ENCODE measurements around the gene KICS2. TPM values are rescaled to one million over a fixed set of nuclear protein-coding genes. Genes with fewer than 3 reads are reported as not detected.

The KICS2 gene
- total RNA-seq, 2 experiments from 2014 or later, result 15.1 to 16.6 TPM

GRCh38 chr12:64243809-64244208 is 21.7 kb upstream of the KICS2 start:
- Mint-ChIP-seq H3K27me3 (no peaks in the 10 kb centered on the region), H3K4me1 (no peaks in the 10 kb centered on the region), H3K36me3 (ENCODE audit: low read depth) (no peaks in the 10 kb centered on the region), H3K9me3 (ENCODE audit: low read depth) (no peaks in the 10 kb centered on the region), H3K27ac (no peak overlapping the region), H3K4me3 (no peak overlapping the region)
- POLR2A ChIA-PET, result interaction anchor here (0.6 kb wide), 1 partner anchor 269 kb away, joined by 4 read pairs; no protein-coding TSS in a partner anchor
- CTCF ChIA-PET, result interaction anchor here (0.6 to 0.7 kb wide), 2 partner anchors 407 to 1152 kb away, joined by 3 read pairs; no protein-coding TSS in a partner anchor
- intact Hi-C loops (cut with DNase I, micrococcal nuclease), result no loop called here
- DNase-seq, result no peak
- no peak for ATAC-seq

DNA sequence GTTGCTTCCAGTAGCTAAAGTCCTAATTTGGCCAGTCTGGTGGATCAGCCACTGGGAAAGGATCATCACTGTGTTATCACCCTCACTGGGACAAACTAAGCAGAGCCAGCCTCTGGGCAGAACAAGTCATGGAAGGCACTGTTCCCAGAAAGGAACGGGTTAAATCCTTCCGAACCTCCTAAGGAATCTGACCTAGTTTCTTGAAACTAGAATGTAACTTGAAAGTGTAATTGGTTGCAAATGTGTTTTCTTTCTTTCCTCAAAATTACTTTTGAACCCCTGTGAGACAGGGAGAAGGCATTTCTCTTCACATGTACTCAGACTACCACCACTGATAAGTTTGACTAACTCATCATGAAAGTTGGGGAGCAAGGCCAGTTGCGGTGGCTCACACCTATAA is 18.7 kb upstream of the KICS2 start:
- Mint-ChIP-seq H3K4me3 (no peak overlapping the region), H3K9me3 (ENCODE audit: low read depth) (no peaks in the 10 kb centered on the region), H3K27ac (no peak overlapping the region), H3K27me3 (no peaks in the 10 kb centered on the region), H3K36me3 (ENCODE audit: low read depth) (no peaks in the 10 kb centered on the region), H3K4me1 (no peaks in the 10 kb centered on the region)
- DNase-seq (no peak), ATAC-seq (no peak)
- intact Hi-C loops (cut with DNase I, micrococcal nuclease), result no loop called here
- CTCF ChIA-PET, result no interaction called here
- POLR2A ChIA-PET, result no interaction called here

DNA sequence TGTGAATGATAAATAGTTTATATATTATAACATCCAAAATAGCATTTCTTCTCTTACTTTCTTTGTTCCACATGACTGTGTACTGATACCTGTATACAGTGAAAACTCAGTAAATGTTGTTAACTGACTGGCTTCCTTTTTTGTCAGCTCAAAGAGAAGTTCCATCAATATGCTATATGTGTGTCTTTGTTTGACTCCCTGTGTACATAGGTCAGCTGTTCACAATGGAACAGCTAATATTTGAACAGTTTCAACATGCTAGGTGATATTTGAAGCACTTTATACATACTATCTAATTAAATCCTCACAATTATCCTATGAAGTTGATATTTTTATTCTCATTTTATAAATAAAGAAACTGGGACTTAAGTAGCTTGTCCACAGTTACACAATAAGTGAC is 15.3 kb upstream of the KICS2 start:
- ChIA-PET POLR2A (no interaction called here), CTCF (interaction anchor here (0.8 to 1.6 kb wide), 3 partner anchors 19 to 559 kb away, joined by 3 to 4 read pairs (median 3); no protein-coding TSS in a partner anchor)
- H3K27me3 Mint-ChIP-seq, result peaks cover 3% of the 10 kb centered on the region
- no peak for DNase-seq
- H3K4me1 Mint-ChIP-seq, result no peaks in the 10 kb centered on the region
- H3K36me3 Mint-ChIP-seq (ENCODE audit: low read depth), result no peaks in the 10 kb centered on the region
- intact Hi-C loops (cut with DNase I, micrococcal nuclease), result no loop called here
- H3K4me3 Mint-ChIP-seq, result no peak overlapping the region
- H3K9me3 Mint-ChIP-seq (ENCODE audit: low read depth), result no peaks in the 10 kb centered on the region
- no peak for ATAC-seq
- H3K27ac Mint-ChIP-seq, result no peak overlapping the region

- no peak for DNase-seq
- Mint-ChIP-seq H3K36me3 (ENCODE audit: low read depth) (no peaks in the 10 kb centered on the region), H3K9me3 (ENCODE audit: low read depth) (no peaks in the 10 kb centered on the region), H3K27ac (no peak overlapping the region), H3K4me3 (no peak overlapping the region), H3K4me1 (no peaks in the 10 kb centered on the region), H3K27me3 (peaks cover 4% of the 10 kb centered on the region)
- intact Hi-C loops (cut with DNase I, micrococcal nuclease), result no loop called here
- CTCF ChIA-PET, result no interaction called here
- POLR2A ChIA-PET, result no interaction called here
- no peak for ATAC-seq
Measured at GRCh38 chr12:64236549-64236948, 14.5 kb upstream of the KICS2 start.

- H3K4me1 Mint-ChIP-seq, result no peaks in the 10 kb centered on the region
- no peak overlapping the region for H3K27ac Mint-ChIP-seq
- H3K36me3 Mint-ChIP-seq (ENCODE audit: low read depth), result no peaks in the 10 kb centered on the region
- DNase-seq, result no peak
- H3K27me3 Mint-ChIP-seq, result peaks cover 7% of the 10 kb centered on the region
- no peak overlapping the region for H3K4me3 Mint-ChIP-seq
- POLR2A ChIA-PET, result no interaction called here
- no peak for ATAC-seq
- no peaks in the 10 kb centered on the region for H3K9me3 Mint-ChIP-seq (ENCODE audit: low read depth)
- intact Hi-C loops (cut with DNase I, micrococcal nuclease), result no loop called here
- CTCF ChIA-PET, result no interaction called here
Measured at GRCh38 chr12:64232196-64232595, 10.1 kb upstream of the KICS2 start.

DNA sequence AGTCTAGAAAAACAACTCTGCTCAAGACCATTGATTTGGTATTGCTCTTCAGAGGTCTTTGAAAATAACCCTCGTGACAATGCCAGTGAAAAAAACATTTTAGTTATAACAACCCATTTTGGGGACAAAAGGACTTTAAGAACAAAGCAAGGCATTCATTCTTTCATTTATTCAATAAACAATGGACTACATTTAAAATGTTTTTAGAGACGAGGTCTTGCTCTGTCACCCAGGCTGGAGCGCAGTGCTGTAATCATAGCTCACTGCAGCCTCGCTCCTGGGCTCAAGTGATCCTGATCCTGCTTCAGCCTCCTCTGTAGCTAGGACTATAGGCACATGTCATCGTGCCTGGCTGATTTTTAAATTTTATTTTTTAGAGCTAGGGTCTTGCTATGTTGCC is 7.7 kb upstream of the KICS2 start:
- no peak overlapping the region for H3K4me3 Mint-ChIP-seq
- ChIA-PET POLR2A (no interaction called here), CTCF (no interaction called here)
- H3K27ac Mint-ChIP-seq, result no peak overlapping the region
- no peak for ATAC-seq
- H3K4me1 Mint-ChIP-seq, result no peaks in the 10 kb centered on the region
- H3K36me3 Mint-ChIP-seq (ENCODE audit: low read depth), result no peaks in the 10 kb centered on the region
- no peaks in the 10 kb centered on the region for H3K9me3 Mint-ChIP-seq (ENCODE audit: low read depth)
- DNase-seq, result no peak
- intact Hi-C loops (cut with DNase I, micrococcal nuclease), result no loop called here
- peaks cover 11% of the 10 kb centered on the region for H3K27me3 Mint-ChIP-seq

GRCh38 chr12:64229240-64229639 is 7.1 kb upstream of the KICS2 start:
- ChIA-PET POLR2A (no interaction called here), CTCF (no interaction called here)
- no peak for DNase-seq
- Mint-ChIP-seq H3K36me3 (ENCODE audit: low read depth) (no peaks in the 10 kb centered on the region), H3K27ac (no peak overlapping the region), H3K27me3 (peaks cover 9% of the 10 kb centered on the region), H3K9me3 (ENCODE audit: low read depth) (no peaks in the 10 kb centered on the region), H3K4me1 (no peaks in the 10 kb centered on the region), H3K4me3 (no peak overlapping the region)
- ATAC-seq, result no peak
- intact Hi-C loops (cut with DNase I, micrococcal nuclease), result no loop called here

DNA sequence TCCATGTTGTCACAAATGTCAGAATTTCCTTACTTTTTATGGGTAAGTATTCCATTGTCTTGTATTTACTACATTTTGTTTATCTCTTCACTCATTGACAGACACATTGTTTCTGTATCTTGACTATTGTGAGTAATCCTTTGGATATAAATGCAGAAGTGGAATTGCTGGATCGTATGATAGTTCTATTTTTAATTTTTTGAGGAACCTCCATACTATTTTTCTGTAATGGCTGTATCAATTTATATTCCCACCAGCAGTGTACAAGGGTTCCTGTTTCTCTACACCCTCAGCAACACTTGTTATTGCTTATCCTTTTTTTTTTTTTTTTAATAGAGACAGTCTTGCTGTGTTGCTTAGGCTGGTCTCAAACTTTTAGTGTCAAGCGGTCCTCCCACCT is 3.5 kb upstream of the KICS2 start:
- Mint-ChIP-seq H3K27ac (no peak overlapping the region), H3K9me3 (ENCODE audit: low read depth) (no peaks in the 10 kb centered on the region), H3K4me1 (peaks cover 13% of the 10 kb centered on the region), H3K27me3 (peaks cover 7% of the 10 kb centered on the region), H3K36me3 (ENCODE audit: low read depth) (peaks cover 2% of the 10 kb centered on the region), H3K4me3 (no peak overlapping the region)
- ChIA-PET POLR2A (no interaction called here), CTCF (interaction anchor here (0.7 kb wide), 1 partner anchor 17 kb away, joined by 3 read pairs; no protein-coding TSS in a partner anchor)
- no peak for DNase-seq
- ATAC-seq, result no peak
- intact Hi-C loops (cut with DNase I, micrococcal nuclease), result no loop called here

- peaks cover 30% of the 10 kb centered on the region for H3K4me1 Mint-ChIP-seq
- ChIA-PET CTCF (interaction anchor here (0.7 to 1.4 kb wide), 3 partner anchors 366 to 935 kb away, joined by 3 to 6 read pairs (median 4); partner anchors contain the start of gene SRGAP1), POLR2A (no interaction called here)
- DNase-seq (peak; percentile 74), ATAC-seq (peak; percentile 52)
- peaks cover 3% of the 10 kb centered on the region for H3K36me3 Mint-ChIP-seq (ENCODE audit: low read depth)
- H3K27me3 Mint-ChIP-seq, result peaks cover 3% of the 10 kb centered on the region
- H3K9me3 Mint-ChIP-seq (ENCODE audit: low read depth), result no peaks in the 10 kb centered on the region
- intact Hi-C loops (cut with DNase I, micrococcal nuclease), result loop anchor here (1.0 to 5.0 kb wide), 7 partner anchors 183 to 1959 kb away; partner anchors contain the start of genes XPOT (in 2 of the 2), GNS (in 1 of the 2), RASSF3 (in 1 of the 2) and SRGAP1 (in 1 of the 2)
- H3K4me3 Mint-ChIP-seq, result peak overlapping the region; percentile 92
- peak overlapping the region; percentile 96 for H3K27ac Mint-ChIP-seq
Measured at GRCh38 chr12:64221651-64222008, 466 bp downstream of the KICS2 start.

DNA sequence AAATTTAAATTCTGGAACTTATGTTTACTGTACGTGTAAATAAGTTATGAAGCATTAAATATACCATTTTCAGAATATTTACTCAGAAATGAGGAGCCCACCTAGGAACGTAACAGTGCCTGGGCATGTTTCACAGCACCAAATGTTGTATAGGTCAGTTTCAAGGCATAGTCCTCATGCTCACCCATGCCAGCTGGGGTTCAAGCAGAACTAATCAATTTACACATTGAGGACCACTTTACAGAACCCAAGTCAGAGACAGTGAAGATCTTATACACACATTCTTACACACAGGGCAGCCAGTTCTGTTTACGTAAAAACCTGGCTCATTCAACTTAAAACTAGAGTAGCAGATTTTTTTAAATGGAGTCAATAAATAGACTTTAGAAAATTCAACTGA is 2.0 kb downstream of the KICS2 start:
- no peak overlapping the region for H3K27ac Mint-ChIP-seq
- no peak for ATAC-seq
- no peaks in the 10 kb centered on the region for H3K9me3 Mint-ChIP-seq (ENCODE audit: low read depth)
- peaks cover 7% of the 10 kb centered on the region for H3K36me3 Mint-ChIP-seq (ENCODE audit: low read depth)
- H3K4me1 Mint-ChIP-seq, result peaks cover 30% of the 10 kb centered on the region
- H3K27me3 Mint-ChIP-seq, result no peaks in the 10 kb centered on the region
- ChIA-PET CTCF (no interaction called here), POLR2A (no interaction called here)
- DNase-seq, result no peak
- no peak overlapping the region for H3K4me3 Mint-ChIP-seq
- intact Hi-C loops (cut with DNase I, micrococcal nuclease), result loop anchor here in 1 of 2 experiments (5.0 kb wide), 3 partner anchors 232 to 1958 kb away; partner anchors contain the start of genes RASSF3, TBK1 and USP15

- ChIA-PET CTCF (interaction anchor here (0.7 kb wide), 1 partner anchor 154 kb away, joined by 3 read pairs; no protein-coding TSS in a partner anchor), POLR2A (no interaction called here)
- Mint-ChIP-seq H3K36me3 (ENCODE audit: low read depth) (peaks cover 12% of the 10 kb centered on the region), H3K27ac (peak overlapping the region; percentile 42), H3K4me1 (peaks cover 30% of the 10 kb centered on the region), H3K27me3 (no peaks in the 10 kb centered on the region), H3K9me3 (ENCODE audit: low read depth) (no peaks in the 10 kb centered on the region), H3K4me3 (peak overlapping the region; percentile 41)
- DNase-seq (no peak), ATAC-seq (no peak)
- intact Hi-C loops (cut with DNase I, micrococcal nuclease), result no loop called here
Measured at GRCh38 chr12:64219145-64219544, 3.0 kb downstream of the KICS2 start.

DNA sequence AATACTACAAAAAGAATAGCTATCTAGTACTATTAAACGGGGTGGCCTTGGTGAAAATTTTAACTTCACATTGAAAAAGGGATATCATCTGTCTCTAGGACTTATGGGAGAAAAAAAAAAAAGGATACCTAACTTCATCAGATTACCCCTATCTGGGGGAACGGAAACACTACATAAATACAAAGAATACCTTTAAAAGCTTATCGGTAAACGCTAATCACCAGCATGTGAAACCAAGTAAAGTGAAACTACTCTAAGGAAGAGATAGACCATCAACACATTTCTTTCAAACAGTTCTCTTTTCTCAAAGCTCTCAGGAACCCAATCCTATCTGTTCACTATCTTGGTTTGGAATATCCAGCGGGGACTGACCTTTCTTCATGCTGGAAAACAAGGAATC is 3.5 kb downstream of the KICS2 start:
- Mint-ChIP-seq H3K4me3 (peak overlapping the region; percentile 39), H3K27ac (no peak overlapping the region), H3K4me1 (peaks cover 30% of the 10 kb centered on the region), H3K9me3 (ENCODE audit: low read depth) (no peaks in the 10 kb centered on the region), H3K27me3 (no peaks in the 10 kb centered on the region), H3K36me3 (ENCODE audit: low read depth) (peaks cover 17% of the 10 kb centered on the region)
- intact Hi-C loops (cut with DNase I, micrococcal nuclease), result no loop called here
- ATAC-seq (no peak), DNase-seq (no peak)
- POLR2A ChIA-PET, result interaction anchor here (0.6 kb wide), 2 partner anchors 338 to 1742 kb away, joined by 3 to 5 read pairs; no protein-coding TSS in a partner anchor
- CTCF ChIA-PET, result interaction anchor here (0.6 to 0.7 kb wide), 5 partner anchors 14 to 1966 kb away, joined by 3 to 4 read pairs (median 3); no protein-coding TSS in a partner anchor
